K562 (cell line): ENCODE results near the gene TENM4. TPM values are rescaled to one million over a fixed set of nuclear protein-coding genes. Genes with fewer than 3 reads are reported as not detected.

Experiments used
- ATAC-seq: fragments of 200-7000 bp; cut with Tn5 transposase; 3 replicates; pipeline ENCODE4 v1.9.1; 2020; ENCODE audit warnings: moderate library complexity
- BruUV-seq: library from RNA; stranded (reverse); fragments of 400-500 nt; replicated peaks from 2 replicates; lab custom pipeline; 2021; lab: Mats Ljungman, UMichigan
- CTCF ChIA-PET: fragments of 300-600 bp; formaldehyde crosslinking; extraction: SDS; loops from one replicate; lab custom pipeline; 2021; ENCODE audit warnings: low intra/inter-chr PET ratio; lab: Yijun Ruan, JAX
- POLR2A ChIA-PET: fragments of 300-600, 350-650 bp; sonication (Branson Sonifier 250); formaldehyde crosslinking; extraction: SDS; loops from one replicate; lab custom pipeline; 2021; ENCODE audit warnings: antibody characterized with exemption, inconsistent platforms; lab: Yijun Ruan, JAX
- DNase-seq, 4 experiments: peaks; one replicate each; pipeline versions ENCODE4 v3.0.0 to v3.0.0-alpha.2; 2011 to 2018; ENCODE audit warnings: low spot score in 3 of 4, mixed read lengths in 3 of 4; ENCODE audit errors: extremely low read depth in 1 of 4
- FAIRE-seq: peaks from 2 replicates; lab custom pipeline; 2011; peaks lifted over from hg19 to GRCh38; lab: Jason Lieb, UNC
- H2AFZ ChIP-seq: 2 replicates; pipeline ENCODE4 v1.6.0; 2011; ENCODE audit warnings: low read depth, low read length, control low read depth, inconsistent platforms
- H3K27ac ChIP-seq: fragments of 200-600 bp; 3 replicates; pipeline ENCODE4 v1.8.0; 2011; ENCODE audit warnings: low read depth, mild to moderate bottlenecking, control low read depth, inconsistent platforms, low read length, moderate library complexity, mixed read lengths; ENCODE audit errors: extremely low read depth
- H3K27me3 ChIP-seq, 2 experiments: fragments of 300-600 bp in 1 of 2; 2 replicates in 1 of 2; 3 replicates in 1 of 2; pipeline versions ENCODE4 v1.6.0 to v1.8.0; 2011; ENCODE audit warnings: inconsistent platforms in 2 of 2, low read length in 2 of 2, mild to moderate bottlenecking in 1 of 2, mixed read lengths in 1 of 2, moderate library complexity in 1 of 2; ENCODE audit not compliant: control insufficient read depth in 2 of 2, insufficient read depth in 2 of 2
- H3K36me3 ChIP-seq: fragments of 300-600 bp; 3 replicates; pipeline ENCODE4 v1.8.0; 2011; ENCODE audit warnings: mild to moderate bottlenecking, low read length, inconsistent platforms; ENCODE audit not compliant: control insufficient read depth, insufficient read depth
- H3K4me1 ChIP-seq, 2 experiments: fragments of 200-600 bp in 1 of 2; replicated peaks in 1 of 2; 2 replicates in 1 of 2; 3 replicates in 1 of 2; pipeline versions ENCODE4 v1.5.1 to v1.8.0; 2011; ENCODE audit warnings: inconsistent platforms in 2 of 2, low read length in 2 of 2, mild to moderate bottlenecking in 1 of 2, mixed read lengths in 1 of 2, moderate library complexity in 1 of 2; ENCODE audit not compliant: control insufficient read depth in 2 of 2, insufficient read depth in 2 of 2
- H3K4me2 ChIP-seq: 2 replicates; pipeline ENCODE4 v1.6.1; 2011; ENCODE audit warnings: low read length, control low read depth, inconsistent platforms, mixed read lengths; ENCODE audit not compliant: insufficient read depth
- H3K4me3 ChIP-seq: fragments of 200-600 bp; sonication (generic), shearing (Covaris generic); 2 replicates; pipeline ENCODE4 v1.5.1; 2016; ENCODE audit warnings: control low read depth, inconsistent platforms
- H3K79me2 ChIP-seq: fragments of 200-600 bp; 3 replicates; pipeline ENCODE4 v1.8.0; 2011; ENCODE audit warnings: low read length, inconsistent platforms; ENCODE audit not compliant: control insufficient read depth, insufficient read depth
- H3K9ac ChIP-seq, 2 experiments: 2 replicates each; pipeline versions ENCODE4 v1.6.0 to v1.6.1; 2011; ENCODE audit warnings: low read depth in 2 of 2, low read length in 2 of 2, control low read depth in 1 of 2, inconsistent platforms in 1 of 2, mild to moderate bottlenecking in 1 of 2, mixed read lengths in 1 of 2; ENCODE audit not compliant: insufficient read depth in 1 of 2
- H3K9me1 ChIP-seq: one replicate; pipeline ENCODE4 v1.6.0; 2011; ENCODE audit warnings: inconsistent platforms, mild to moderate bottlenecking, low read length, moderate library complexity; ENCODE audit not compliant: control insufficient read depth, insufficient read depth
- H3K9me3 ChIP-seq: replicated peaks from 2 replicates; pipeline ENCODE4 v1.5.1; 2011; ENCODE audit warnings: low read depth, low read length, inconsistent platforms; ENCODE audit not compliant: control insufficient read depth, insufficient read depth
- H4K20me1 ChIP-seq: replicated peaks from 2 replicates; pipeline ENCODE4 v1.6.1; 2011; ENCODE audit warnings: low read length, inconsistent platforms, mixed read lengths; ENCODE audit not compliant: control insufficient read depth, insufficient read depth
- ZBTB49 ChIP-seq: sonication (generic); formaldehyde crosslinking; IDR thresholded peaks from 2 replicates; pipeline ENCODE4 v1.8.0; 2022; ENCODE audit warnings: missing genetic modification reagents, mild to moderate bottlenecking, borderline replicate concordance
- ZNF3 ChIP-seq: fragments of 250-450 bp; sonication (Bioruptor Pico); IDR thresholded peaks from 2 replicates; pipeline ENCODE4 v1.5.0; 2021; ENCODE audit warnings: mild to moderate bottlenecking, moderate library complexity
- WGBS: fragments of 100-300 bp; shearing (Covaris generic); methylation state at CpG from one replicate; pipeline ENCODE4 v1.1.6; 2016; ENCODE audit warnings: low coverage, mixed read lengths; ENCODE audit not compliant: insufficient coverage; ENCODE audit errors: missing lambda C conversion rate; 5-methylcytosine and 5-hydroxymethylcytosine counted together
- in situ Hi-C: fragments of 300-500 bp; cut with MboI; formaldehyde crosslinking; loops from 4 replicates; pipeline ENCODE4 v1.15.0; 2018; ENCODE audit warnings: inconsistent platforms, mixed read lengths
- intact Hi-C: fragments of 100-400 bp; cut with micrococcal nuclease; formaldehyde crosslinking; loops from 2 replicates; pipeline ENCODE4 v1.14.2; 2022
- polyA plus RNA-seq, 8 experiments: library from polyadenylated mRNA; depleted of rRNA in 4 of 8; stranded (reverse) in 5 of 8; unstranded in 3 of 8; fragments of >200 nt; fragmentation: Nextera tagmentation in 2 of 8; fragmentation: Illumina TruSeq in 1 of 8; extraction: Ambion mirVana in 2 of 8; extraction: Trizol in 1 of 8; gene quantifications; 2 replicates each; pipeline versions ENCODE4 v1.2.1 to v1.2.3, GENCODE V29; 2011 to 2014; ENCODE audit warnings: inconsistent platforms in 1 of 8, missing spikeins in 1 of 8
- total RNA-seq, 7 experiments: library from RNA; depleted of rRNA in 6 of 7; stranded (reverse); fragments of >200 nt in 6 of 7; fragmentation: Illumina TruSeq in 2 of 7; extraction: Trizol in 2 of 7; gene quantifications; 2 replicates each; pipeline versions ENCODE4 v1.2.1 to v1.2.3, GENCODE V29; 2011 to 2021; ENCODE audit warnings: low replicate concordance in 1 of 7

Gene TENM4
- total and polyA plus RNA-seq, 9 of the 15 experiments (the other 6 are each of a cell fraction or from before 2014, with no cell fraction given), result 0.16 TPM; not detected in 8

- intact Hi-C loops (no loop called here), in situ Hi-C loops (no loop called here)
- Histone ChIP-seq H3K9me3 (no peaks in the 10 kb centered on the region), H3K4me2 (no peak overlapping the region), H3K4me3 (no peak overlapping the region), H3K27me3 (no peaks in the 10 kb centered on the region), H3K9ac (no peak overlapping the region), H3K9me1 (no peaks in the 10 kb centered on the region), H4K20me1 (no peaks in the 10 kb centered on the region), H2AFZ (no peak overlapping the region), H3K27ac (no peak overlapping the region), H3K4me1 (no peaks in the 10 kb centered on the region), H3K79me2 (no peaks in the 10 kb centered on the region), H3K36me3 (no peaks in the 10 kb centered on the region)
- DNase-seq, result no peak
- POLR2A ChIA-PET, result no interaction called here
- no peak for TF ChIP-seq ZNF3 (CRISPR knock-in tag)
- no peak for TF ChIP-seq ZBTB49 (CRISPR knock-in tag)
- BruUV-seq, result no TSS peak
- ATAC-seq, result no peak
- CTCF ChIA-PET, result no interaction called here
- FAIRE-seq, result no peak
- 3% methylated on average over 5 of the region's 5 CpGs for WGBS
Observed at GRCh38 chr11:79449040-79449439, 8.2 kb upstream of the TENM4 start.
